GM10248 (cell line): Measurements from ENCODE around the gene ADAM20.

Experiments
- CTCF ChIA-PET: fragments of 300-600 bp; sonication (Branson Sonifier 250); formaldehyde crosslinking; extraction: SDS; loops from one replicate; lab custom pipeline; 2021; ENCODE audit warnings: antibody characterized with exemption; lab: Yijun Ruan, JAX
- POLR2A ChIA-PET: fragments of 350-650 bp; sonication (Branson Sonifier 250); formaldehyde crosslinking; extraction: SDS; loops from one replicate; lab custom pipeline; 2020; ENCODE audit warnings: antibody characterized with exemption; lab: Yijun Ruan, JAX
- DNase-seq: peaks from one replicate; pipeline ENCODE4 v3.0.0; 2012; ENCODE audit errors: extremely low spot score
- TF ChIP-seq, protein P1 (sequence below): IDR thresholded peaks from 2 replicates; pipeline ENCODE4 v1.5.1; 2012; ENCODE audit warnings: mild to moderate bottlenecking, low read depth; ENCODE audit errors: extremely low read depth, missing control alignments, control extremely low read depth

Gene ADAM20

GRCh38 chr14:70558356-70558755, 23.6 kb upstream of the ADAM20 start:
- CTCF ChIA-PET: interaction anchor here (1.1 kb wide), 1 partner anchor 32 kb away, joined by 3 read pairs; no protein-coding TSS in a partner anchor
- DNase-seq: no peak
- POLR2A ChIA-PET: no interaction called here
- TF ChIP-seq, protein P1, sequence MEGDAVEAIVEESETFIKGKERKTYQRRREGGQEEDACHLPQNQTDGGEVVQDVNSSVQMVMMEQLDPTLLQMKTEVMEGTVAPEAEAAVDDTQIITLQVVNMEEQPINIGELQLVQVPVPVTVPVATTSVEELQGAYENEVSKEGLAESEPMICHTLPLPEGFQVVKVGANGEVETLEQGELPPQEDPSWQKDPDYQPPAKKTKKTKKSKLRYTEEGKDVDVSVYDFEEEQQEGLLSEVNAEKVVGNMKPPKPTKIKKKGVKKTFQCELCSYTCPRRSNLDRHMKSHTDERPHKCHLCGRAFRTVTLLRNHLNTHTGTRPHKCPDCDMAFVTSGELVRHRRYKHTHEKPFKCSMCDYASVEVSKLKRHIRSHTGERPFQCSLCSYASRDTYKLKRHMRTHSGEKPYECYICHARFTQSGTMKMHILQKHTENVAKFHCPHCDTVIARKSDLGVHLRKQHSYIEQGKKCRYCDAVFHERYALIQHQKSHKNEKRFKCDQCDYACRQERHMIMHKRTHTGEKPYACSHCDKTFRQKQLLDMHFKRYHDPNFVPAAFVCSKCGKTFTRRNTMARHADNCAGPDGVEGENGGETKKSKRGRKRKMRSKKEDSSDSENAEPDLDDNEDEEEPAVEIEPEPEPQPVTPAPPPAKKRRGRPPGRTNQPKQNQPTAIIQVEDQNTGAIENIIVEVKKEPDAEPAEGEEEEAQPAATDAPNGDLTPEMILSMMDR: no peak

GRCh38 chr14:70555890-70556289, 21.1 kb upstream of the ADAM20 start:
- POLR2A ChIA-PET: no interaction called here
- CTCF ChIA-PET: no interaction called here
- no peak for DNase-seq
- TF ChIP-seq, protein P1: no peak

DNA sequence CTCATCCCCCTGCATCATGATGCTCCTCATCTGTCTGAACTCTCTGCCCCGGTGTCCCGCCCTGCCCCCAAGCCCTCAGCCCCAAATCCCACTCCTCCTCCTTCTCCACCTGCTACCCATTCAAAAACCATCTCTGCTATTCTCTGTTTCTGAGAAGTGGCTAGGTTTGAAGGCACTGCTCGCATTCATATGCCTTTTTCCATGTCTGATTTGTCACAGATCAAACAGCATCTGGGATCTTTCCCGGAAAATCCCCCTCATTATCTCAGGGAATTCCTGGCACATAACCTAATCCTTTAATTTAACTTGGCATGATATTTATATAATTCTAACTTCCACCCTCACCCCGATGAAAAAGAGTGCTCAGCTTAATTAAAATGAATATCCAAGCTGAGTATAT, 3.3 kb upstream of the ADAM20 start:
- TF ChIP-seq, protein P1: no peak
- DNase-seq: no peak
- CTCF ChIA-PET: no interaction called here
- POLR2A ChIA-PET: no interaction called here

- no peak for DNase-seq
- TF ChIP-seq, protein P1: no peak
- POLR2A ChIA-PET: no interaction called here
- CTCF ChIA-PET: no interaction called here
Observed at GRCh38 chr14:70536830-70537229, 2.0 kb upstream of the ADAM20 start.

GRCh38 chr14:70530417-70530816, 4.4 kb downstream of the ADAM20 start:
- POLR2A ChIA-PET: no interaction called here
- CTCF ChIA-PET: interaction anchor here (1.2 to 1.3 kb wide), 2 partner anchors 10 to 13 kb away, joined by 3 read pairs; no protein-coding TSS in a partner anchor
- DNase-seq: no peak
- TF ChIP-seq, protein P1: no peak

- TF ChIP-seq, protein P1: no peak
- POLR2A ChIA-PET: no interaction called here
- CTCF ChIA-PET: no interaction called here
- no peak for DNase-seq
Observed at GRCh38 chr14:70527501-70528105, 7.2 kb downstream of the ADAM20 start.
